Right forelimb (tissue), 1 donor: Measurements from ENCODE around the gene MRPL34.

Source experiments
- DNase-seq: peaks from one replicate; pipeline ENCODE4 v3.0.0-alpha.2; 2018

MRPL34 gene

DNA sequence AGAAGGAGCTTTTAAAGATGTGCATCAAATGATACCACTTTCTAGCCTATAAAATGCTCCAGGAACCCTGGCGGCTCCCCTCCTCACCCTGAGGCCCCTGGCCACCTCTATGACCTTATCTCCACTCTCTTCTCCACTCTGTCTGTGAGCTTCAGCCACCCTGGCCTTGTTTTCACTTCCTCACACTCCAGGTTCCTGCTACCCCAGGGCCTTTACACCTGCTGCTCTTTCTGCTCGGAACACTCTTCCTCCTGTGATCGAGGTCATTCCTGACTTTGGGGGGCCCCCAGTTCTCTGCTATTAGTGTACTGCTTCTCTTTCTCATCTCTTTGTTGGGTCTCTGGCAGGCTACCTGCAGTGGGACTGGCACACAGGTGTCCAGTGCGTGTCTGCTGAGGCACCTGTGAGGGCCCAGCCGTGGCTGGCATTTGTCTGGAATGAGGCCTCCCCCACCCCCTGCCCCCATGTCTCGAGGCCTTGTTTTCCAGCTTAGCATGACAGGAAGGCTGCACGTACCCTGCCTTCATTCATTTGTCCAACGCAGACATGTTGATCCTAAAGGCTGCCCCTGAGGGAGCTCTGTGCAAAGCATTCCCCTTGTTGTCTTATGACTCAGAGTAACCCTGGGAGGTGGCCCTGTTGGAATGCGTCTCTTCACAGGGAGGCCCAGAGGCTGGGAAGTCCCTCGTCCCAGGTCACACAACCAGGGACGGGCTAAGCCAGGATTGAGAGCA, 6.0 kb downstream of the MRPL34 start:
- no peak for DNase-seq

DNA sequence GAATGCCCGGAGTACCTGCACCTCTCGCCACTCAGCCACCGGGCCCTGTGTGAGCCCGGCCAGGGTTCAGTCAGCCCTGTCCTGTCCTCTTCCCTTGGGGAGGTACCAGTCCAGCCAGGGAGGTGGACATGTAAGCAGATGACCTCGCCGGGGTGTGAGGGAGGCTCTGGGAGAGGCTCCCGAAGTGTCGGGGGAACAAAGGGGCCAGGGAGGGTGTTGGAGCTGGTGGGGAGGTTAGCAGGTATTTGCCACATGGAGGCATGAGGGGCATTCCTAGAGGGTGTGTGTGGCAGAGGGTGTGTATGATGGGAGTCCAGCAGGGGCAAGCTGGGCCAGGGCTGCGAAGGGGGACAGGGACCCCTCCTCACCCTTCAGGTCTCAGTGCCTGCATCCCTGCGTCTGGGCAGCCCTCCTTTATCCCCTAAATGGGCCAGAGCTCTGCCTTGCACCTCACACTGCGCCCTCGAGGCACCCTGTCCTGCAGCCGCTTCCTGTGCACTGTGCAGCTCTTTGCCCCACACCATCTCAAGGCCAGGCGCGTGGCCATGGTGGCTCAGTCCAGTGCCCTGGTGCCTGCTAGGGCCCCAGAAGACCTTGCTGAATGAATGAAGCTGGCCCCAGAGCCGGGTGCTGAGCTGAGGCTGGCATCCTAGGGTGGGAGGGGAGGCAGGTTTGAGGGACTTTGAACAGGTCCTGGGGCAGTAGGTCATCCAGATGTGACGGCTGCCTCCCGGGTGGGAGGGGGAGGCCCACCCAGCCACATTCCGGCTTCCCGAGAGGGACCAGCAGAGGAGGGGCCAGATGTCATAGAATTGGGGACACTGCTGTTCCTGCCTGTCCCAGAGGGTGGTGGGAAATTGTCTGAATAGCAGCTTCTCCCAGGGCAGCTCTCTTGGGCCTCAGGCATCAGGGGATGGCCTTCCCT, 6.8 kb downstream of the MRPL34 start:
- no peak for DNase-seq

DNA sequence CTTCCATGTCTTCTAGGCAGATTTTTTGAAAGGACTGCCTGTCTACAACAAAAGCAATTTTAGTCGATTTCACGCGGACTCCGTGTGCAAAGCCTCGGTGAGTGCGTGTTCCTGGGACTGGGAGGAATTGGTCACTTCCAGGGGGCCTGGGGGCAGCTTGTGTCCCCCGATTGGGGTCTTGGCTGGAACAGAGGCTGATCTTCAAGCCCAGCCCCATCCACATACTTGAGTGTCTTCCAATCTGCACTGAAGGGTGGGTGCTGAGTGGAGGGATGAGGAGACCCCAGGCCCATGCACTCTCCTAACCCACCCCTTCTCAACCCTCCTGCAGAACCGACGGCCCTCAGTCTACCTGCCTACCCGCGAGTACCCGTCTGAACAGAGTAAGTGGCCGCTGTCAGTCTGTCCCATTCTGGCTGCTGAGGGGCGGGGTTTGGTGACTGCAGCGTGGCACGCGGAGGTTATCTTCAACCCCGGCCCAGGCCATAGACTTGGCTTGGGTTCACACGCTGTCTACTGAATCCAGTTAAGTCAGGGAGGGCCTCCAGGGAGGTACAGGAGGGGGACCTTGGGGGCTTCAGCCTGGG, 8.4 kb downstream of the MRPL34 start:
- DNase-seq, result no peak

DNA sequence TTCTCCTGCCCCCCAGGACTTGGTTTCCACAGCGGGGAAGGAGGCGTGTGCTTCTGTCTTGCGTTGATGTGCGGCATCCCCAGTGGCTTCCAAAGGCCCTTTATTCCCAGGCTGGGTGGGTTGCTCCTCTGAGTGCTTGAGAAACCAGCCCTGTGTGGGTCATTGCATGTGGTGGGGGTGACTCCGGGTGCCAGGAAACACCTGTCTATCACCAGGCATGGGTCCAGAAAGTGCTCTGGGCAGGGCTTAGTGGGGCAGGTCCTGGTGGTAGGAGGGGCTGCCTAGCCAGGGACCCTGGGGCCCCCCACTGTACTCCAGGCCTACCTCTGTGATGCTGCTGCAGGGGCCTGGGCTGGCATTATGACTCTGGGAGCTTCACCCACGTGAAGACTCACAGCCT, 13.3 kb downstream of the MRPL34 start:
- no peak for DNase-seq

DNA sequence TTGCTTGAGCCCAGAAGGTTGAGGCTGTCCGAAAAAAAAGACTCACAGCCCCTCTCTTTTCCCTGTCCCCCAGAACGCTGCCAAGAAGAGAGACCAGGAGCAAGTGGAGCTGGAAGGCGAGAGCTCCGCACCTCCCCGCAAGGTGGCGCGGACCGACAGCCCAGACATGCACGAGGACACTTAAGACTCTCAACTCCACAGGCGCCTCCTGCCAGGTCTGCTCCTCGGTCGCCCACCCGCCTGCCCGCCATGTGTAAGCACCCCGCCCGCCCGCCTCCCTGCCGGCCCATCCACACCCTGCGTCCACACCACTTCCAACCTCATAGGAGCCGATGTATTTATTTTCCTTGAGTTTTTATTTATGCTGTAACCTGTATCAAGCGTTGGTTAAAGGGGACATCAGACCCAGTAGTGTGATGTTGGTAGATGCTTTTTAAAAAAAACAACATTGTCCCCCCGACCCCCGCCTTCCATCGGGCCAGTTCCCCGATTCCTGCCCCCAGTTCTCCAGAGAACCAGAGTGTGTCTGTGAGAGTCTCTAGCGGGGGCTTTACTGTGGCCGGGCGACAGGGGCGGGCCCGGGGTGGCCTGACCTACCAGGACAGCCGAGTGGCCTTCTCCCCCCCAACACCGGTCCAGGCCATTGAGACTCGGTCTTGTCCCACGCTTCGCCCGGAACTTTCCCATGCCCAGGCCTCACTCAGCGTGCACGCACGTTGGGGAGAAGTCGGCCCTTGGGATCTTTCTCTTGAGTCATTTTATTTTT, 14.0 kb downstream of the MRPL34 start:
- no peak for DNase-seq

DNA sequence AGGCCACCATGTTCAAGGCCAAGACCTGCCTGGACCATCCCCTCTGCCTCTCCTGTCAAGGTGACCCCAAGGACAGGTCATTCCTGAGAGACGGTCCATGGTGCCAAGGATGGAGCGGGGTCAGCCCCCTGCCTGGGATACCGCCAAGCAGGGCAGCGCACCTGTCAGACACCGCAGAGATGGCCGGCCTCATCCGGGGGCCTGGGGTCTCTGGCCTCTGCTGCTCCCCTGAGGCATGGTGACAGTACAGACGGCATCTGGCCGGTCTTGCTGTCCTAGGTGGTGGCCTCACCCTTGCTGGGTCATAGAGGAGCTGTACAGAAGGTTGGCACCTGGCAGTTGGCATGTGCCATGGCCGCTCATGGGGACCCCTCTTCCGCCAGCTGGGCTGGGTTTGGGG, 14.8 kb downstream of the MRPL34 start:
- DNase-seq, result no peak

DNA sequence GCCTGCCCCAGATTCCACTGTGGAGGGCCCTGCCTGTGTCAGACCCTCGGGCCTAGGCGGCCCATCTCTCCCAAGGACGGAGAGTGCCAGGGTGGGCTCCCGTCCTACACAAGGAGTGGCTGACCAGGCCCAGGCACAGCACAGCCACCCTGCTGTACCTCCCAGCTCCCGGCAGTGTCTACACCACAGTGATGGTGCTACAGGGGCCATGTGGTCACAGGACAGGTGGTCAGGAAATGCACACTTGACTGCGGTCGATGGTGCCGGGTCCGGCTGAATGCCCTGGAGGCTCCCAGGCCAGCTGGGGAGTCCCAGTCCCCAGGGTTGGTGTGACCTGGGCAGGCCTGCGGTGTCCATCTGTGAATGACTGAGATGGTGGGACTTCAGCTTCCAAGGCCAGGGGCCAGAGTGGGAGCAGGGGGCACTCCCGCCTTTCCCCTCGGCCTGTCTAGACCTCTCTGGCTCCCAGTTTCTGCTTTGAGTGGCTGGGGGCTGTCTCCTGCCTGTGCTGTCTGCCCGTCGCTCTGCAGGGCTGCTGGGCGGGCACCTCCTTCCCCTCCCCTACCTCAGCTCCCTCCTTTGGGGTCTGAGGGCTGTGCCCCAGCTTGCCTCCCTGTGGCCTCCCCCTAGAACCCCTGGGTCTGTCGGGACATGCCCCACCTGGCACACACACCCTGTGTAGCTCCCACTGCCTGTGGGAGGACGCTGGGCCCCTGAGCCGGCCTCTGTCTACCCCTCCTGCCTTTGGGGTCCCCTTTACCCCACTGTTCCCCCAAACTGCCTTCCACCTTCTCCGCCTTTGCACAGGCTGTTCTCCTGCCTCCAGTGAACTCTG, 16.2 kb downstream of the MRPL34 start:
- DNase-seq, result no peak

DNA sequence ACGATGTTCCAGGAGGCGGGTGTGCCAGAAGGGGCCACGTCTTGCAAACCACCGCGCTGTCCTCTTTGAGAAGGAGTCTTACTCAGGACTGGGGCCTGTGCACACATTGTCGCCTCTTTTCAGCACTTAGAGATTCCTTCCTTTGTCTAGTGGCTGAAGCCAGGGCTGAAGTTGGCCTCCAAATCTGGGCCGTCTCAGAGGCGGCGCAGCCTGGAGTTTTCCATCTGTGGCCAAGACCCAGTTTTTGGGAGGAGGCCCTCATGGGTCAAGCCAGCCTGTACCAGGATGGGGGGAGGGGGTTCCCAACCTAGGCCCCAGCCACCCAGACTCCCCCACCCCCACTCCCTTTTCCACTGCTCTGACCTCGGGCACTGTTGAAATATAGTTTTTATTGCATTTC, 17.2 kb downstream of the MRPL34 start:
- DNase-seq, result no peak

DNA sequence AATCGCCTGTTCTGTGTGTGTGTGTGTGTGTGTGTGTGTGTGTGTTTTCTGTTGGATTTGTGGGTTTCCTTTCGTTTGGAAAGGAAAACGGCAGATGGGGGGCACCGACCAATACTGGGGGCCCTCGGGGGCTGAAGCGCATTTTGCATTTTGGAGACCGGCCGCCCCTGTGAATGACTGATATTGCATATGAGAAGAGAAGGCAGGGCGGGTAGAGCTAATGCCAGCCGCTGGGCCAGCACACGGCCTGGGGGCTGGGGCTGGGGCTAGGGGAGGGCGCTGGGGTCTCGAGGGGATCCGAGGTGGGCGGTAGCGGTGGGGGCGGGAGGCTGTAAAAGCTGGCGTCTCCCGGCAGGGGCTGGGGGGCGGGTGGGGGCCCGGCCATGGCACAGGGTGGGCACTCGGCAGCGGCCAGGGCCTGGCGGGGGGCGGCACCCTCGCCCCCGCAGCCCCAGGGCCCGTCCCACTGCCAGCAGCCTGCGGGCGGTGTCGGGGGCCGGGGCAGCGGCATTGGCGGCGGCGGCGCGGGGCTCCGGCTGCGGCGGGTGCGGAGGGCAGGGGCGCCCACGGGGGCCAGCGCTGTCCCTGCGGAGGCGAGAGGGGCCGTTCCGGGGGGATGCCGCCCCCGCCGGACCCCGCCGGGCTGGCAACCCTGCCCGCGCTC, 17.8 kb downstream of the MRPL34 start:
- no peak for DNase-seq

DNA sequence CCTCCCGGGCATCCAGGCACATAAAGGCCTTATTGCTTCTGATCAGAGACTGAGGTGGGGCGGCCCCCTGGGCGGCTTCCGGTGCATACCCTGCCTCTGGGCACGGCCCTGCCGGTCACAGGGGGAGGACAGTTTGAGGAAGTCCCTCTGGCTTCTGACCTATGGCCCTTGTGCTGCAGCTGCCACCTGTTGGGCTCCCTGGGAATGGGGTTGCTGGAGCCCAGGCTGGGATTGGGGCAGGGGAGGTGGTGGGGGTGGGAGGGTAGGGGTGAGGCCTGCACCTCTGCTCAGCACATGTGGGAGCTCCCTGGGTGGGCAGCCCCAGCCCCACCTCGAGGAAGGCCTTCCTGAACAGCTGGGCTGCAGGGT, 18.3 kb downstream of the MRPL34 start:
- DNase-seq, result no peak

DNA sequence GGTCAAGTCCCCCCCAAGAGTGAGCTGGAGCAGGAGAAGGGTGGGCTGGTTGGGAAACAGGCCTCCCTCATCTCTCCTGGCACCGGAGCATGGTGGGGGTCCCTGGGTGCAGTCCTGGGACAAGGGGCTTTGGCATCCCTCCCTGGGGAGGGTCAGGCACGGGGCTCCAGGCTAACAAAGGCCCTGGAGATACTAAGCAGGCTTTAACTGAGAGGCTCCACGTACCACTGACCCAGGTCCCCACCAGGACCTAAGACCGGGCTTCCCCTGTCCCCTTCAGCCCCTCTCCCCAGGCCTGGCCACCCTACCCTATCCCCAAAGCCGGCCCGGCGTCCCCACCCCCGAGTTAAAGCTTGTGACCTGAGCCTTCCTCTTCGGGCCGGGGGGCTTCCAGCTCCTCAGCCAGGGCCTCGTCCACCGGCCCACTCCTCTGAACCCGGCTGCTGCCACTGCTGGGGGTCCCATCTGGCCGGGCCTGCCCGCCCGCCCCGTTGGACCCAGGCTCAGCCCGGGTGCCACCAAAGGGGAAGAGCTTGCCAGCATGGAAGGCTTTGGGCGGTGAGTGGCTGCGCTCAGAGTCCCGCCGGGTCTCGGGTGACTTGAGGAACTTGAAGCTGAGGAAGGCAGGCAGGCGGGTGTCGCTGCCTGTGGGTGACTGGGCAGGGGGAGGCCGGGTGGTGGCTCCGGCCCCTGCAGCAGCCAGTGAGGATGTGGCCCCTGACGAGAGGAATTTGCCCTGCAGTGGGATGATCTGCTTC, 18.9 kb downstream of the MRPL34 start:
- no peak for DNase-seq

DNA sequence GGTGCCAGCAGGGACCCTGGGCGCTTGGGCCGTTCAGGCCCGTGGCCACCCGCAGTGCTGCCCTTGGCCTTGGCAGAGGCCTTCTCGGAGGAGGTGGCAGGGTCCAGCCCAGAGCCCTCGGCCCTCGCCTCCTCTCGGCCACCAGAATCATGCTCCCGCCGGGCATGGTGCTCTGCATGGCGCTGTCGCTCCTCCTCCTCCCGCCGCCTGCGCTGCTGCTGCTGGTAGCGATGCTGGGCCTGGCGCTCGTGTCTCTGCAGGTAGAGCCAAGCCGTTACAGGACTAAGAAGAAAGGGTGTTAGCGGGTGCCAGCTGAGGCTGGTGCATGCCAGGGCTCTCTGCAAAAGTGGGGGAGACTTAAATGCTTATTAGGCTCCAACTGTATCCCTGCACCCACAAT, 19.5 kb downstream of the MRPL34 start:
- no peak for DNase-seq

DNA sequence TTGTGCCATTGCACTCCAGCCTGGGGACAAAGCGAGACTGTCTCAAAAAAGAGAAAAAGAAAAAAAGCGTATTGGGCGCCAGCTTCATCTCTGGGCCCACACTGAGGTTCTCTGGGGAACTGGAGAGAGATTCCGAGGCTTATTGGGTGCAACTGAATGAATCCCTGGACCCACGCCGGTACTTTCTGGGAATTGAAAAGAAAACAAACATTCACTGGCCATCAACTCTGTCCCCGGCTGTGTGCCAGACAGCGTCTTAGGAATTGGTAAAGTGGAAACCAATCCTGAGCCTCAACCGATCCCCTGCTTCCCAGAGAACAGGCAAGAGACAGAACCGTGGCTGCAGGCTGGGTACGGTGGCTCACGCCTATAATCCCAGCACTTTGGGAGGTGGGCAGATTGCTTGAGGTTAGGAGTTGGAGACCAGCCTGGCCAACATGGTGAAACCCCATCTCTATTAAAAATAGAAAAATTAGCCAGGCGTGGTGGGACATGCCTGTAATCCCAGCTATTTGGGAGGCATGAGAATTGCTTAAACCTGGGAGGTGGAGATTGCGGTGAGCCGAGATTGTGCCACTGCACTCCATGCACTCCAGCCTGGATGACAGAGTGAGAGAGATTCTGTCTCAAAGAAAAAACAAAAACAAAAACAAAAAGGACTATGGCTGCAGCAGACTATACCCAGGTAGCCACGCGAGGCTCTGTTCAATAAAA, 20.4 kb downstream of the MRPL34 start:
- no peak for DNase-seq

DNA sequence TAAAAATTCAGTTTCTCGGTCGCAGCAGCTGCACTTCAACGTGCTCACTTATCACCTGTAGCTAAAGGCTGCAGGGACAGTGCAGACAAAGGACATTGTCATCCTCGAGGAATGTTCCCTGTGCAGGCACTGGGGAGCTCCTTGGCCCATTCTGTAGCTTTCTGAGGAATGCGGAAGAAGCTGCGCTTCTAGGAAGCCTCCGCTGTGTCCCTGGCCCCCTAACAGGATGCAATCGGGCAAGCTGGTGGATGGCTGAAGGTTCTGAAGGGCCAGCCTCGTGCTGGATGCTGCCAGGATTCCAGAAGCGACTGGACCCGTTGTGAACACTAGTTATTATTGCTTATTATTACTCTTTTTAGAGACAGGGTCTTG, 20.9 kb downstream of the MRPL34 start:
- no peak for DNase-seq

DNA sequence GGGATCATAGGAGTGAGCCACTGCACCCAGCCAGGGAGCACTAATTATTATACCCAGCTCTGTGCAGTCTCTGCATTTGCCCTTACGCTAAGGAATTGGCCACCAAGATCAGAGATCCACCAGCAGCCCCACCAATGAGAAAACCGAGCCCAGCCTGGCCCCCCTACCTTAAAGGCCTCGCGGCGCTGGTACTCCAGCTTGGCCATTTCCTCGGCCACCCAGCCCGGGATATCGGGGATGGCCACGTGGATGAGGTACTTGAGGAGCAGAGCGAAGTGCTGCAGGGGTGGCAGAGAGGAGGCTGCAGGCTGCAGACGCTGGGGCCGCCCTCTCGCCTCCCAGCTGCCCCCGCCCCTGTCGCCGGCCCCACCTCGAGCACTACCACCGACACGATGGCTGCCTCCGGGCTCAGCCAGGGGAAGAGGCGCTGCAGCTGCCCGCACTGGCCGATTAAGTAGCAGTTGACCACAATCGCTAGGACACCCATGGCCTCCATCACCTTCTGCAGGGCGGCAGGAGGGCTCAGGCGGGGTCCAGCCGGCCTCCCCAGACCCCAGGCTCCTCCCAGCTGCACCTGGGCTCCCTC, 21.5 kb downstream of the MRPL34 start:
- no peak for DNase-seq

DNA sequence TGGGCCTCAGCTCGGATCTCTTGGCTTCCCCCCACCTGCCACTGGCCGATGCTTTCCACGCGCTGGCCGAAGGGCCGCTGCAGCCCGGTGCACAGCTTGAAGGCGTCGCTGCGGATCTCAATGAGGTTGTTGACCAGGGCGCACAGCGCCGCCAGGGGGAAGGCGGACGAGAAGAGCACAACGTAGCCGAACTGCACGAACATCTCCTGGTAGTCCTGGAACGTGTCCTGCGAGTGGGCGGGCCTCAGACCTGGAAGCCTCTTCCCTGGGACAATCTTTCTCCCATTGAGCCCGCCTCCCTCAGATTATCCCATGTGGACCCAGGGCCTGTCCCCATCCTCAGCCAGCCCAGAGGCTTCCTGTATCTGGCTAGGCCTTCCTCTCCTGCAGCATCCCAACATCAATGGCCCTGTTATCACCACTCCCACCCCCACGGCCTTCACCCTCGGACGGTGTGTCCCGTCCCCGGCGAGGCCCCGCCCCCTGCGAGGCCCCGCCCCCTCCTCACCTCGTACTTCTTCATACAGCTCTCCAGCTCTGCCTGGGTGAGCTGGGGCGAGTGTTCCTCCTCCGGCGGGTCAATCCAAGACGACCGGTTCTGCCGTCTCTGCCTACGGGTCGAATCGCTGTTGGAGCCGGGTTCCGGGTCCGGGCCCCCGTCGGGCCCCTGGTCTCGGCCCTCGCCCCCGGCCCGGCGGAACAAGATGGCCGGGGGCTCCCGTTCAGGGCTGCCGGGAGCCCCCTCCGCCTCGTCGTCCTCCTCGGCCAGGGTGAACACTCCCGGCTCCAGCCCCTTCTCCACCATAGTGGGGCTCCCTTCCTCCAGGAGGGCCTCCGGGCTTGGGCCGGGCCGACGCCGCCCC, 22.2 kb downstream of the MRPL34 start:
- DNase-seq, result peak; percentile 75

DNA sequence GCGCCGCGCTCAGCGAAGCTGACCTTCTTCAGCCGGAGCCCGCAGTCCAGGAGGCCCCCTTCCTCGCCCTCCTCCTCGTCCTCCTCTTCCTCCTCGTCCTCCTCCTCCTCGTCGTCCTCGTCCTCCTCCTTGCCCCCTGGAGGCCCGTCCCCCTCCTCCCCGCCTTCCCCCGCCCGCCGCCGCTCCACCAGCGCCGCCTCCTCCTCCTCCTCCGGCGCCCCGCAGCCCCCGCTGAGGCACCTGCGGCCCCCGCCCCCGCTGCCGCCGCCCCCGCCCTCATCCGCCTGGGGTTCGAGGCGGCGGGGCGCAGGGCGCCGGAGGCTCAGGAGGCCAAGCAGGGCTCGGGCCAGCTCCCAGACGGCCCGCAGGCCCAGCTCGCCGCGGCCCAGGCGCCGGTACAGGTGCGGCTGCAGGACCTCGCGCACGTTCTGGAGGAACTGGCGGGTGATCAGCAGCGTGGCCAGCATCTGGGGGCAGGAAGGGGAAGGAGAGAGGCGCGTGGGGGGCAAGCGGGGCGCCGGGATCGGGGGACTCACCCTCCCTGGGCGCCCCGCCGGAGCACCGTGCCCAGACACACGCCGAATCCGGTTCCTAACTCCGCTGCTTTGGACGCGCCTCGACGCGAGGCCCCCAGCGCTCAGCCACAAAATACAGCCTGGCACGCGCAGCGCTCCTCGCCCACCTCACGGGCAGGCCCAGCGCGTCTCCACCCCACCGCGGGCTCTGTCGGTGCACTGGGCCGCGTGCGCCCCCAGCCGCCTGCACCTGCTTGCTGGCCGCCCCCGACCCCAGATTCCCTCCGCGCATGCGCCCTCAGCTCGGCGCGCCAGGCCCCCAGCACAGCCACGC, 23.1 kb downstream of the MRPL34 start:
- DNase-seq, result no peak
